ENCODE data around the gene CERS5.

The CERS5 gene

DNA sequence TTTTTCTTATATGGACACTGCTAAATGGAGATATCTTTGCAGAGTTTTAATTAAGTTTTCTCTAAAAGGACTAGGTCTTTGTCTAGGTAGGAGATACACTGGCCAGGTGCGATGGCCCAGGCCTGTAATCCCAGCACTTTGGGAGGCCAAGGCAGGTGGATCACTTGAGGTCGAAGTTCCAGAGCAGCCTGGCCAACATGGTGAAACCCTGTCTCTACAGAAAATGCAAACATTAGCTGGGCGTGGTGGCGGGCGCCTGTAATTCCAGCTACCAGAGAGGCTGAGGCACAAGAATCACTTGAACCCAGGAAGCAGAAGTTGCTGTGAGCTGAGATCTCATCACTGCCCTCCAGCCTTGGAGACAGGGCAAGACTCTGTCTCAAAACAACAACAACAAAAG is 17.1 kb upstream of the CERS5 start:
- H3K9me2 ChIP-seq (replicated peaks; ENCODE audit: insufficient read depth, low read length), result no peaks in the 10 kb centered on the region
- H3K9ac ChIP-seq (ENCODE audit: low read length), result no peak overlapping the region
- H3K36me3 ChIP-seq (ENCODE audit: low read length), result no peaks in the 10 kb centered on the region
- no peaks in the 10 kb centered on the region for H3F3A ChIP-seq (ENCODE audit: insufficient read depth)
- no peak overlapping the region for H3K4me3 ChIP-seq (ENCODE audit: insufficient read depth, low read length, poor library complexity, severe bottlenecking)
- no peaks in the 10 kb centered on the region for H4K20me1 ChIP-seq (ENCODE audit: low read depth, low read length)
- H3K79me2 ChIP-seq (ENCODE audit: insufficient read depth, low read length), result no peaks in the 10 kb centered on the region
- no peaks in the 10 kb centered on the region for H3K27me3 ChIP-seq (ENCODE audit: low read length)
- TF ChIP-seq EZH2phosphoT487 (conservative IDR thresholded peaks at IDR 0.05; ENCODE audit: low read length), result no peak
- no peak for TF ChIP-seq CTCF (IDR thresholded peaks at IDR 0.05; ENCODE audit: insufficient read depth, low read length, poor library complexity, severe bottlenecking)
- no peak overlapping the region for H3K4me2 ChIP-seq (ENCODE audit: low read depth, low read length, poor library complexity, severe bottlenecking)
- H2AFZ ChIP-seq (ENCODE audit: low read depth, low read length, severe bottlenecking), result no peak overlapping the region
- H3K27ac ChIP-seq (ENCODE audit: low read depth, low read length), result no peak overlapping the region
- no peaks in the 10 kb centered on the region for H3K9me3 ChIP-seq (ENCODE audit: insufficient read depth, low read length)

DNA sequence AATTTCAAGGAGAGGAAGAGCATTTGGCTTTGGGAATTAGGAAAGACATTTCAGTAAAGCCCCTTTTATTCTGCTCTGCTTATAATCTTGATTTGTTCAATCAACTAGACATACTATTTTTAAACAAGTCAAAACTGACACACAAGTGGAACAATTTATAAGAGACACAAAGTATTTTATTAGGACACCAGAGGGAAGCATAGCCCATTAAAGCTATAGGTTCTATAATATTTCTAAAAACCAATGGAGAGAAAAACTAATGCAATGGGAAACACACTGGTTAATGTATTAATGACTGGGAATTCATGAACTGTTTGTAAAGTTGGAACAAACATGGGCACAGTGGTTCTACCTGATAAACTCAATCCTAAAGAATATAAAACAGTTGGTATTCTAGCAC is 15.3 kb upstream of the CERS5 start:
- Histone ChIP-seq H3K4me2 (ENCODE audit: low read depth, low read length, poor library complexity, severe bottlenecking) (no peak overlapping the region), H3K9me2 (replicated peaks; ENCODE audit: insufficient read depth, low read length) (no peaks in the 10 kb centered on the region), H3K27ac (ENCODE audit: low read depth, low read length) (no peak overlapping the region), H3K9me3 (ENCODE audit: insufficient read depth, low read length) (no peaks in the 10 kb centered on the region), H3K36me3 (ENCODE audit: low read length) (no peaks in the 10 kb centered on the region), H3K4me3 (ENCODE audit: insufficient read depth, low read length, poor library complexity, severe bottlenecking) (no peak overlapping the region), H4K20me1 (ENCODE audit: low read depth, low read length) (no peaks in the 10 kb centered on the region), H2AFZ (ENCODE audit: low read depth, low read length, severe bottlenecking) (no peak overlapping the region), H3K27me3 (ENCODE audit: low read length) (no peaks in the 10 kb centered on the region), H3F3A (ENCODE audit: insufficient read depth) (no peaks in the 10 kb centered on the region), H3K79me2 (ENCODE audit: insufficient read depth, low read length) (no peaks in the 10 kb centered on the region), H3K9ac (ENCODE audit: low read length) (no peak overlapping the region)
- TF ChIP-seq CTCF (IDR thresholded peaks at IDR 0.05; ENCODE audit: insufficient read depth, low read length, poor library complexity, severe bottlenecking) (no peak), EZH2phosphoT487 (conservative IDR thresholded peaks at IDR 0.05; ENCODE audit: low read length) (no peak)

DNA sequence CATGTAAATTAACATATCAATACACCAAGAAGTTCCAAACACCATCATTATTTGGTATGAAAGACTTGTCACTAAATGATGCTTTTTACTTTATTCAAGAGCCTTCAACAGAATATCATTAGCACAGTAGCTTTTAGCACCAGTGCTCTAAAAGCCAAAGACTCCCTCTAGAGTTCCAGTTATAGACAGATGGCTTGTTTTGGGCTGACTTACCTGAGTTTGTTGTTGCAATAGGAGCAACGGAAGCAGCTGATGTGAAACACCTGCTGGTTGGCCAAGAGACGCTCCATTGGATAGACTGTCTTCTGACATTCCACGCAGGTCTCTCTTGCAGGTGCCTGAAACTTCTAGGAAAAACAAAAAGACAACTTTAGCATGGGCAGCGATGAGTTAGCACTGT is 14.5 kb upstream of the CERS5 start:
- Histone ChIP-seq H3K4me3 (ENCODE audit: insufficient read depth, low read length, poor library complexity, severe bottlenecking) (no peak overlapping the region), H3K27me3 (ENCODE audit: low read length) (no peaks in the 10 kb centered on the region), H3K9me2 (replicated peaks; ENCODE audit: insufficient read depth, low read length) (no peaks in the 10 kb centered on the region), H3K27ac (ENCODE audit: low read depth, low read length) (no peak overlapping the region), H3K36me3 (ENCODE audit: low read length) (no peaks in the 10 kb centered on the region; the same call in 1 of the 2 replicates), H3K9ac (ENCODE audit: low read length) (no peak overlapping the region), H3F3A (ENCODE audit: insufficient read depth) (no peaks in the 10 kb centered on the region), H4K20me1 (ENCODE audit: low read depth, low read length) (no peaks in the 10 kb centered on the region), H3K4me2 (ENCODE audit: low read depth, low read length, poor library complexity, severe bottlenecking) (no peak overlapping the region), H3K79me2 (ENCODE audit: insufficient read depth, low read length) (no peaks in the 10 kb centered on the region), H2AFZ (ENCODE audit: low read depth, low read length, severe bottlenecking) (no peak overlapping the region), H3K9me3 (ENCODE audit: insufficient read depth, low read length) (no peaks in the 10 kb centered on the region)
- TF ChIP-seq CTCF (IDR thresholded peaks at IDR 0.05; ENCODE audit: insufficient read depth, low read length, poor library complexity, severe bottlenecking), result no peak
- no peak for TF ChIP-seq EZH2phosphoT487 (conservative IDR thresholded peaks at IDR 0.05; ENCODE audit: low read length)

- H3F3A ChIP-seq (ENCODE audit: insufficient read depth), result peaks cover 12% of the 10 kb centered on the region; the same call in 1 of the 2 replicates
- no peak overlapping the region for H3K27ac ChIP-seq (ENCODE audit: low read depth, low read length)
- no peaks in the 10 kb centered on the region for H4K20me1 ChIP-seq (ENCODE audit: low read depth, low read length)
- H3K27me3 ChIP-seq (ENCODE audit: low read length), result no peaks in the 10 kb centered on the region
- no peaks in the 10 kb centered on the region for H3K79me2 ChIP-seq (ENCODE audit: insufficient read depth, low read length)
- H2AFZ ChIP-seq (ENCODE audit: low read depth, low read length, severe bottlenecking), result no peak overlapping the region
- no peak overlapping the region for H3K4me2 ChIP-seq (ENCODE audit: low read depth, low read length, poor library complexity, severe bottlenecking)
- H3K9me3 ChIP-seq (ENCODE audit: insufficient read depth, low read length), result no peaks in the 10 kb centered on the region
- no peaks in the 10 kb centered on the region; the same call in 1 of the 2 replicates for H3K36me3 ChIP-seq (ENCODE audit: low read length)
- TF ChIP-seq CTCF (IDR thresholded peaks at IDR 0.05; ENCODE audit: insufficient read depth, low read length, poor library complexity, severe bottlenecking) (peak; percentile 0), EZH2phosphoT487 (conservative IDR thresholded peaks at IDR 0.05; ENCODE audit: low read length) (no peak)
- H3K9me2 ChIP-seq (replicated peaks; ENCODE audit: insufficient read depth, low read length), result no peaks in the 10 kb centered on the region
- no peak overlapping the region for H3K4me3 ChIP-seq (ENCODE audit: insufficient read depth, low read length, poor library complexity, severe bottlenecking)
- no peak overlapping the region for H3K9ac ChIP-seq (ENCODE audit: low read length)
These were observed 8.5 kb upstream of the CERS5 start for GRCh38 chr12:50175716-50176026.

Measured in SU-DHL-6 (cell line).